ENCODE measurements around the gene MPIG6B. TPM values are rescaled to one million over a fixed set of nuclear protein-coding genes. Genes with fewer than 3 reads are reported as not detected.

The MPIG6B gene
- total RNA-seq, 2 donors from 2014 or later = not detected

- TF ChIP-seq, protein P1, sequence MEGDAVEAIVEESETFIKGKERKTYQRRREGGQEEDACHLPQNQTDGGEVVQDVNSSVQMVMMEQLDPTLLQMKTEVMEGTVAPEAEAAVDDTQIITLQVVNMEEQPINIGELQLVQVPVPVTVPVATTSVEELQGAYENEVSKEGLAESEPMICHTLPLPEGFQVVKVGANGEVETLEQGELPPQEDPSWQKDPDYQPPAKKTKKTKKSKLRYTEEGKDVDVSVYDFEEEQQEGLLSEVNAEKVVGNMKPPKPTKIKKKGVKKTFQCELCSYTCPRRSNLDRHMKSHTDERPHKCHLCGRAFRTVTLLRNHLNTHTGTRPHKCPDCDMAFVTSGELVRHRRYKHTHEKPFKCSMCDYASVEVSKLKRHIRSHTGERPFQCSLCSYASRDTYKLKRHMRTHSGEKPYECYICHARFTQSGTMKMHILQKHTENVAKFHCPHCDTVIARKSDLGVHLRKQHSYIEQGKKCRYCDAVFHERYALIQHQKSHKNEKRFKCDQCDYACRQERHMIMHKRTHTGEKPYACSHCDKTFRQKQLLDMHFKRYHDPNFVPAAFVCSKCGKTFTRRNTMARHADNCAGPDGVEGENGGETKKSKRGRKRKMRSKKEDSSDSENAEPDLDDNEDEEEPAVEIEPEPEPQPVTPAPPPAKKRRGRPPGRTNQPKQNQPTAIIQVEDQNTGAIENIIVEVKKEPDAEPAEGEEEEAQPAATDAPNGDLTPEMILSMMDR (conservative IDR thresholded peaks at IDR 0.05) = no peak
- Histone ChIP-seq H3K4me1 (ENCODE audit: control insufficient read depth, insufficient read depth, low read length) (peaks cover 13% of the 10 kb centered on the region), H3K4me3 (ENCODE audit: low read length) (no peak overlapping the region), H3K36me3 (ENCODE audit: control insufficient read depth, insufficient read depth, low read length) (peaks cover 68% of the 10 kb centered on the region), H3K27ac (ENCODE audit: low read depth, low read length) (no peak overlapping the region), H3K9me3 (ENCODE audit: control insufficient read depth, low read length) (no peaks in the 10 kb centered on the region), H3K9ac (ENCODE audit: extremely low read depth, low read length, poor library complexity, severe bottlenecking) (no peak overlapping the region), H3K27me3 (ENCODE audit: control insufficient read depth, insufficient read depth, low read length, poor library complexity, severe bottlenecking) (no peaks in the 10 kb centered on the region)
- Mint-ChIP-seq H3K4me1 (peaks cover 21% of the 10 kb centered on the region), H3K36me3 (ENCODE audit: low read depth) (peaks cover 61% of the 10 kb centered on the region), H3K27ac (peak overlapping the region; percentile 74), H3K27me3 (ENCODE audit: insufficient read depth) (no peaks in the 10 kb centered on the region), H3K9me3 (no peaks in the 10 kb centered on the region), H3K4me3 (no peak overlapping the region)
- 84 to 95% methylated on average over 6 to 14 of the region's 14 CpGs for WGBS, 2 experiments (ENCODE audit: insufficient coverage in 1 of 2, insufficient read length in 1 of 2)
- peak; percentile 59 for DNase-seq
Observed at GRCh38 chr6:31687860-31688693, 35.1 kb upstream of the MPIG6B start.

DNA sequence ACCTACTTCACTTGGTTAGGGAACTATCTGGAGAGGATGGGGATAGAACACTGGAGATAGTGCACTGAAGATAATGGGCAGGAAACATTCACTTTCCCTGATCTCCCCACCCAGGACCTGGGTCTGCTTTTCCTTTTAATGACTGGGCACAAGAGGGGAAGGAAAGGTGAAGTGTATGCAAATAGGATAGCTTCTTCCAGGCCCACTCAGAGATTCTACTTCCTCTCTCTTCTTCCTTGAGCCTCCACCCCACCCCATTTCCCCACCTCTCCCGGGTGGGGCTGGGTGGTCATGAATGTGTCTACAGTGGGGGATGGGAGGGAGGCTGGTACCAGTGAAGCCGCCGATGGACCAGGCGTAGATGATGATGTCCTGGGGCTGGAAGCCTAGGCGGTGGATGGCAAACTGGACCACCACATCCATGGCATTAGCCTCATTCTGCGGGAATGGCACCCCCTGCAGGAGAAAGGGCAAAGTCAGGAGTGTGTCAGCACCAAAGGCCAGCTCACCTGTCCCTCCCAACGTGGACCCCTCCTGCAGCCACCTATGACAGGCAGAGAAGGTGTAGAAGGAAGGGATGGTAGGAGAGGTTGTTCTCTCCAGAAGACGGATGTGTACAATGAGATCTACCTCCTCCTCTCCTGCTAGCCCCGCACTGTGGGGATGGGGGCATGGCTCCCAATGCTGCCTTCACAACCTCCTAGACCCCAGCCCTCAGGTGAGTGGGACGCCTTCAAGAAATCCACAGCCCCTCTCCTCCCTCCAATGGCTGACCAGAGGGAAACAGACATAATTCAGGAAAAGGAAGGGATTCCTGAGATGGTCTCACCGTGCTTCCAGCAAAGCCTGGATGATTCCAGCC is 33.7 kb upstream of the MPIG6B start:
- Mint-ChIP-seq H3K4me3 (no peak overlapping the region), H3K27me3 (ENCODE audit: insufficient read depth) (no peaks in the 10 kb centered on the region), H3K36me3 (ENCODE audit: low read depth) (peaks cover 68% of the 10 kb centered on the region), H3K27ac (peak overlapping the region; percentile 83), H3K4me1 (peaks cover 15% of the 10 kb centered on the region), H3K9me3 (no peaks in the 10 kb centered on the region)
- H3K9ac ChIP-seq (ENCODE audit: extremely low read depth, low read length, poor library complexity, severe bottlenecking) = no peak overlapping the region
- peaks cover 13% of the 10 kb centered on the region for H3K4me1 ChIP-seq (ENCODE audit: control insufficient read depth, insufficient read depth, low read length)
- peaks cover 72% of the 10 kb centered on the region for H3K36me3 ChIP-seq (ENCODE audit: control insufficient read depth, insufficient read depth, low read length)
- no peak overlapping the region for H3K4me3 ChIP-seq (ENCODE audit: low read length)
- H3K27ac ChIP-seq (ENCODE audit: low read depth, low read length) = no peak overlapping the region
- H3K9me3 ChIP-seq (ENCODE audit: control insufficient read depth, low read length) = no peaks in the 10 kb centered on the region
- TF ChIP-seq, protein P1 (conservative IDR thresholded peaks at IDR 0.05) = peak; percentile 73
- 80 to 85% methylated on average over 5 to 10 of the region's 11 CpGs for WGBS, 2 experiments (ENCODE audit: insufficient coverage in 1 of 2, insufficient read length in 1 of 2)
- H3K27me3 ChIP-seq (ENCODE audit: control insufficient read depth, insufficient read depth, low read length, poor library complexity, severe bottlenecking) = no peaks in the 10 kb centered on the region
- DNase-seq = peak; percentile 84

DNA sequence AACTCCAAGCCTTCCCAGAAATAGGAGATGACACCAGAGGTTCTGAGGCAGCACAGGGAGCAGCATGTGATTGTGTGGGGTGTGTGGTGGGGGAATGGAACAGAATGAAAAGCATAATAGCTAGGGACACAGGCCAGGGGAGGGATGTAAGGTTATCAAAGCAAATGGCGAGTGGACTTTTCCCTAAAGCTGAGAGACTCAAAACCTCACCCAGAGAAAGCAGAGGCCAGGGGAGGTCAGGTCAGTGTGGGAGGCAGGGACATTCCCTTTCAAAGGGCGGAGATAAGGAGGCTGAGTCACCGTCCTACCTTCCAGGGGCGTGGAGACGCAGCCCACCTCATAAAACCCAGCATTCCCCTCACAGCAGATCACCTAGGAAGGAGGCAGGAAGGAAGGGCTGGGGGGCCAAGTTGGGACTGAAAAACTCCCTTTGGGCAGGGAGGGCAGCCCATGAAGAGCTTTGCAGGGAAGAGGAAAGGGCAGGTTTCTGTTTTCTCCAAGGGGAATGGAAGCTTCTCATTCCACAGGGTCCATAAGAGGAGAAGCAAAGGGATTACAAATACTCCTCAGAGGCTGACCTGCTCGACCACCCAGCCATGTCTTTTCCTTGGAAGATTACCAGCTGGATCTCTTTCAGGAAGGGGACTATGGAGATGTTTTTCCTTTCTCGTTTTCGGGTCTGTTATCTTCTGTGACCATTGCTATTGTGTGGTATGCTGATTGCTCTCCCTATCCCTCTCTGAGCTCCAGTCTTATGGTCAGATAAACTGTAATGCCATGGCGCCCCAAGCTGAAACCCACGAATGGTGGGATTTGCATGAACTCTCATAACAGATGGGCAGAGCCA is 32.7 kb upstream of the MPIG6B start:
- peaks cover 81% of the 10 kb centered on the region for H3K36me3 ChIP-seq (ENCODE audit: control insufficient read depth, insufficient read depth, low read length)
- no peak for DNase-seq
- H3K27me3 Mint-ChIP-seq (ENCODE audit: insufficient read depth) = no peaks in the 10 kb centered on the region
- H3K27ac ChIP-seq (ENCODE audit: low read depth, low read length) = no peak overlapping the region
- peak overlapping the region; percentile 83 for H3K27ac Mint-ChIP-seq
- H3K4me3 ChIP-seq (ENCODE audit: low read length) = no peak overlapping the region
- H3K36me3 Mint-ChIP-seq (ENCODE audit: low read depth) = peaks cover 71% of the 10 kb centered on the region
- WGBS, 2 experiments (ENCODE audit: insufficient coverage in 1 of 2, insufficient read length in 1 of 2) = 70 to 74% methylated on average over 4 to 9 of the region's 10 CpGs
- H3K4me1 Mint-ChIP-seq = peaks cover 15% of the 10 kb centered on the region
- no peaks in the 10 kb centered on the region for H3K27me3 ChIP-seq (ENCODE audit: control insufficient read depth, insufficient read depth, low read length, poor library complexity, severe bottlenecking)
- TF ChIP-seq, protein P1 (conservative IDR thresholded peaks at IDR 0.05) = no peak
- H3K4me1 ChIP-seq (ENCODE audit: control insufficient read depth, insufficient read depth, low read length) = peaks cover 13% of the 10 kb centered on the region
- no peaks in the 10 kb centered on the region for H3K9me3 ChIP-seq (ENCODE audit: control insufficient read depth, low read length)
- no peaks in the 10 kb centered on the region for H3K9me3 Mint-ChIP-seq
- no peak overlapping the region for H3K4me3 Mint-ChIP-seq
- no peak overlapping the region for H3K9ac ChIP-seq (ENCODE audit: extremely low read depth, low read length, poor library complexity, severe bottlenecking)
